Nucleus accumbens (tissue), 56 donors: ENCODE measurements around the gene PRR23C.

ENCODE experiments used
- DNase-seq, 56 donors: peaks; one replicate each; lab custom pipeline; 2025; lab: John Stamatoyannopoulos, UW

Gene PRR23C

GRCh38 chr3:139005356-139005993 is 39.2 kb downstream of the PRR23C start:
- no peak for DNase-seq

- DNase-seq: no peak
These were observed 49.0 kb downstream of the PRR23C start for GRCh38 chr3:138995706-138996105.
